Esophagus muscularis mucosa (tissue), 4 donors: Measurements from ENCODE around the gene IGF2R.

ENCODE experiments used
- EP300 ChIP-seq: sonication (generic); formaldehyde crosslinking; IDR thresholded peaks from one replicate; pipeline ENCODE4 v1.6.1; 2017; ENCODE audit warnings: antibody characterized with exemption
- POLR2A ChIP-seq: fragments of 450-650 bp; IDR thresholded peaks from one replicate; pipeline ENCODE4 v1.6.1; 2017; ENCODE audit warnings: antibody characterized with exemption, moderate library complexity, mild to moderate bottlenecking, low read depth
- POLR2AphosphoS5 ChIP-seq, 2 donors: sonication (generic); formaldehyde crosslinking; IDR thresholded peaks; one replicate each; pipeline ENCODE4 v1.6.1; 2017; ENCODE audit warnings: antibody characterized with exemption in 2 of 2
- TF ChIP-seq, protein P1 (sequence below), 3 experiments: fragments of 200-600 bp in 2 of 3; fragments of 450-650 bp in 1 of 3; sonication (generic) in 2 of 3; IDR thresholded peaks; one replicate each; pipeline ENCODE4 v1.5.1; 2017 to 2019; ENCODE audit warnings: antibody characterized with exemption in 3 of 3, mild to moderate bottlenecking in 2 of 3, moderate library complexity in 1 of 3

DNA sequence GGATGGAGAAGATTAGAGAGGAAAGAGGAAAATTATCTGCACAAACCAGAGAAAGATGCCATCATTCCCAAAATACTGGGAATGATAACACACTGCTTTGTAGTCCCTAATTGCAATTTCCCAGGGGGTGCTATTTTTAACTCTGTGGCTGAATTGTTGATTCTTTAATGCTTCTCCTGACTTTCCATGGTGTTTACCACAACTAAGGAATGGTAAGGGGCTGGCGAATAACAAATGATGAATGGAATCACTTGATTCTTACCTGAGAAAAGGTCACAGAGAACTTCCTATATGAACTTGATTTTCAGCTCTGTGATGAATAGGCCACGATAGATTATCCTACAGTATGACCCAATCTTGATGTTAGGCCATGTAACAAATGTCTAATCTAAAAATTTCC is 22.0 kb upstream of the IGF2R start:
- no peak for TF ChIP-seq EP300
- TF ChIP-seq, protein P1, sequence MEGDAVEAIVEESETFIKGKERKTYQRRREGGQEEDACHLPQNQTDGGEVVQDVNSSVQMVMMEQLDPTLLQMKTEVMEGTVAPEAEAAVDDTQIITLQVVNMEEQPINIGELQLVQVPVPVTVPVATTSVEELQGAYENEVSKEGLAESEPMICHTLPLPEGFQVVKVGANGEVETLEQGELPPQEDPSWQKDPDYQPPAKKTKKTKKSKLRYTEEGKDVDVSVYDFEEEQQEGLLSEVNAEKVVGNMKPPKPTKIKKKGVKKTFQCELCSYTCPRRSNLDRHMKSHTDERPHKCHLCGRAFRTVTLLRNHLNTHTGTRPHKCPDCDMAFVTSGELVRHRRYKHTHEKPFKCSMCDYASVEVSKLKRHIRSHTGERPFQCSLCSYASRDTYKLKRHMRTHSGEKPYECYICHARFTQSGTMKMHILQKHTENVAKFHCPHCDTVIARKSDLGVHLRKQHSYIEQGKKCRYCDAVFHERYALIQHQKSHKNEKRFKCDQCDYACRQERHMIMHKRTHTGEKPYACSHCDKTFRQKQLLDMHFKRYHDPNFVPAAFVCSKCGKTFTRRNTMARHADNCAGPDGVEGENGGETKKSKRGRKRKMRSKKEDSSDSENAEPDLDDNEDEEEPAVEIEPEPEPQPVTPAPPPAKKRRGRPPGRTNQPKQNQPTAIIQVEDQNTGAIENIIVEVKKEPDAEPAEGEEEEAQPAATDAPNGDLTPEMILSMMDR (IDR thresholded peaks at IDR 0.05) = no peak
- no peak for TF ChIP-seq POLR2A
- no peak for TF ChIP-seq POLR2AphosphoS5 (IDR thresholded peaks at IDR 0.05)
